HL-60 (cell line): ENCODE data around the gene BTBD10.

ENCODE experiments used
- CTCF ChIP-seq: IDR thresholded peaks from one replicate; pipeline ENCODE4 v1.5.1; 2011; ENCODE audit warnings: low read length, control low read depth, inconsistent platforms; ENCODE audit not compliant: insufficient read depth
- POLR2AphosphoS5 ChIP-seq: IDR thresholded peaks from 2 replicates; pipeline ENCODE4 v1.6.1; 2012; ENCODE audit warnings: low read depth
- REST ChIP-seq: IDR thresholded peaks from 2 replicates; pipeline ENCODE4 v1.6.1; 2012; ENCODE audit warnings: low read depth; ENCODE audit not compliant: insufficient replicate concordance

DNA sequence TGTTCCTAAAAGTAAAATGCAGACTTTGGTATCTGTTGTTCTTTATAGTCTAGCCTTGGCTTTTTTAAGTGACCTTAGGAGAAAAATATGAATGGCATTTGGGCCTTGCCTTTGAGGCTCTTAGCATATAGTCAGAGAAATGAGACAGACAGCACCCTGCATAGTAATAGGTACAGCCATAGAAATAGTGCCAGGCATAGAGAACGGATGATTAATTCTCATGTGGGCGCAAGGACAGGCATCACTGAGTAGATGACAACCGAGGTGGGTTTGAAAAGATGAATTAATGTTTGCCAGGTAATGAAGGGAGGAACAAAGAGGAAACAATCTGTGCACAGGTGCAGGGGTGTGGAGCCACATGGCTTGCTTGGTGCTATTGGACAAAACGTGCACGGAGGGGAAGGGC is 95.0 kb downstream of the BTBD10 start:
- TF ChIP-seq POLR2AphosphoS5 (no peak), REST (no peak), CTCF (no peak)
